Measurements from ENCODE around the gene NR2E1.

GRCh38 chr6:108194503-108194902 is 28.7 kb downstream of the NR2E1 start:
- TF ChIP-seq CTCF (IDR thresholded peaks at IDR 0.05) (no peak), EP300 (IDR thresholded peaks at IDR 0.05) (no peak), POLR2AphosphoS5 (IDR thresholded peaks at IDR 0.05) (no peak)
